OCI-LY3 (cell line): ENCODE data around the gene TPK1.

Source experiments
- H2AFZ ChIP-seq: fragments of 200-600, 300-600 bp; shearing (Covaris generic); 2 replicates; pipeline ENCODE4 v1.6.0; 2014; ENCODE audit warnings: antibody characterized with exemption, low read depth, low read length
- H3K27ac ChIP-seq: fragments of 200-600, 300-600 bp; sonication (generic); 2 replicates; pipeline ENCODE4 v1.5.1; 2014; ENCODE audit warnings: mild to moderate bottlenecking, low read length, moderate library complexity, mixed read lengths
- H3K27me3 ChIP-seq: fragments of 200-600, 300-600 bp; sonication (generic); 2 replicates; pipeline ENCODE4 v1.6.1; 2014; ENCODE audit warnings: low read depth, low read length, mixed read lengths
- H3K36me3 ChIP-seq: fragments of 200-600, 300-600 bp; sonication (generic); replicated peaks from 2 replicates; pipeline ENCODE3; 2014; ENCODE audit warnings: low read depth, low read length, mixed read lengths
- H3K4me1 ChIP-seq: fragments of 300-600, 200-600 bp; sonication (generic); 2 replicates; pipeline ENCODE4 v1.6.1; 2014; ENCODE audit warnings: low read length, mixed read lengths
- H3K4me2 ChIP-seq: fragments of 200-600, 300-600 bp; sonication (generic); 2 replicates; pipeline ENCODE4 v1.6.1; 2014; ENCODE audit warnings: low read length, mixed read lengths
- H3K4me3 ChIP-seq: fragments of 300-600, 200-600 bp; sonication (generic); 2 replicates; pipeline ENCODE4 v1.5.1; 2014; ENCODE audit warnings: antibody characterized with exemption, mild to moderate bottlenecking, low read length, moderate library complexity
- H3K79me2 ChIP-seq: fragments of 300-600, 200-600 bp; shearing (Covaris generic); 2 replicates; pipeline ENCODE4 v1.6.1; 2014; ENCODE audit warnings: mild to moderate bottlenecking, low read length, mixed read lengths
- H3K9ac ChIP-seq: fragments of 300-600, 200-600 bp; shearing (Covaris generic); 2 replicates; pipeline ENCODE4 v1.6.0; 2014; ENCODE audit warnings: mild to moderate bottlenecking, low read length, moderate library complexity
- H3K9me3 ChIP-seq: fragments of 200-600, 300-600 bp; shearing (Covaris generic); 2 replicates; pipeline ENCODE4 v1.6.1; 2014; ENCODE audit warnings: low read length, mixed read lengths; ENCODE audit not compliant: insufficient read depth
- H4K20me1 ChIP-seq: fragments of 200-600, 300-600 bp; sonication (generic); 2 replicates; pipeline ENCODE4 v1.6.1; 2016; ENCODE audit warnings: low read length, mixed read lengths; ENCODE audit not compliant: insufficient read depth
- EZH2phosphoT487 ChIP-seq: fragments of 200-600 bp; shearing (Covaris generic); IDR thresholded peaks from 2 replicates; pipeline ENCODE4 v1.6.1; 2018; ENCODE audit warnings: antibody characterized with exemption, mixed run types, low read depth
- TF ChIP-seq, protein P1 (sequence below): fragments of 200-600, 300-600 bp; sonication (generic); IDR thresholded peaks from 2 replicates; pipeline ENCODE4 v1.5.1; 2014; ENCODE audit warnings: antibody characterized with exemption, low read length, low read depth

Gene TPK1

DNA sequence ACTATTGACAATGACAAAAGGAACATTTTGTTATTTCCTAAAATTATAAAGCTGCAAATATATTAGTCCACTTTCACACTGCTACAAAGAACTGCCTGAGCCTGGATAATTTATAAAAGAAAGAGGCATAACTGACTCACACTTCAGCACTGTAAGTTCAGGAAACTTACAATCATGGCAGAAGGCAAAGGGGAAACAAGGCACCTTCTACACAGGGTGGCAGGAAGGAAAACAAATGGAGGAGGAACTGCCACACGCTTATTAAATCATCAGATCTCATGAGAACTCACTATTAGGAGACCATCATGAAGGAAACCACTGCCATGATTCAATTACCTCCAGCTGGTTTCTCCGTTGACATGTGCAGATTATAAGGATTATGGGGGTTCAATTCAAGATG lies 203.1 kb downstream of the TPK1 start:
- H3K4me2 ChIP-seq: no peak overlapping the region
- no peak overlapping the region for H3K4me3 ChIP-seq
- no peaks in the 10 kb centered on the region for H3K27me3 ChIP-seq
- no peaks in the 10 kb centered on the region for H3K9me3 ChIP-seq
- no peaks in the 10 kb centered on the region for H4K20me1 ChIP-seq
- TF ChIP-seq, protein P1, sequence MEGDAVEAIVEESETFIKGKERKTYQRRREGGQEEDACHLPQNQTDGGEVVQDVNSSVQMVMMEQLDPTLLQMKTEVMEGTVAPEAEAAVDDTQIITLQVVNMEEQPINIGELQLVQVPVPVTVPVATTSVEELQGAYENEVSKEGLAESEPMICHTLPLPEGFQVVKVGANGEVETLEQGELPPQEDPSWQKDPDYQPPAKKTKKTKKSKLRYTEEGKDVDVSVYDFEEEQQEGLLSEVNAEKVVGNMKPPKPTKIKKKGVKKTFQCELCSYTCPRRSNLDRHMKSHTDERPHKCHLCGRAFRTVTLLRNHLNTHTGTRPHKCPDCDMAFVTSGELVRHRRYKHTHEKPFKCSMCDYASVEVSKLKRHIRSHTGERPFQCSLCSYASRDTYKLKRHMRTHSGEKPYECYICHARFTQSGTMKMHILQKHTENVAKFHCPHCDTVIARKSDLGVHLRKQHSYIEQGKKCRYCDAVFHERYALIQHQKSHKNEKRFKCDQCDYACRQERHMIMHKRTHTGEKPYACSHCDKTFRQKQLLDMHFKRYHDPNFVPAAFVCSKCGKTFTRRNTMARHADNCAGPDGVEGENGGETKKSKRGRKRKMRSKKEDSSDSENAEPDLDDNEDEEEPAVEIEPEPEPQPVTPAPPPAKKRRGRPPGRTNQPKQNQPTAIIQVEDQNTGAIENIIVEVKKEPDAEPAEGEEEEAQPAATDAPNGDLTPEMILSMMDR: no peak
- no peak for TF ChIP-seq EZH2phosphoT487
- no peaks in the 10 kb centered on the region for H3K79me2 ChIP-seq
- H3K4me1 ChIP-seq: no peaks in the 10 kb centered on the region
- H3K36me3 ChIP-seq: no peaks in the 10 kb centered on the region
- H2AFZ ChIP-seq: no peak overlapping the region
- no peak overlapping the region for H3K9ac ChIP-seq
- H3K27ac ChIP-seq: no peak overlapping the region

DNA sequence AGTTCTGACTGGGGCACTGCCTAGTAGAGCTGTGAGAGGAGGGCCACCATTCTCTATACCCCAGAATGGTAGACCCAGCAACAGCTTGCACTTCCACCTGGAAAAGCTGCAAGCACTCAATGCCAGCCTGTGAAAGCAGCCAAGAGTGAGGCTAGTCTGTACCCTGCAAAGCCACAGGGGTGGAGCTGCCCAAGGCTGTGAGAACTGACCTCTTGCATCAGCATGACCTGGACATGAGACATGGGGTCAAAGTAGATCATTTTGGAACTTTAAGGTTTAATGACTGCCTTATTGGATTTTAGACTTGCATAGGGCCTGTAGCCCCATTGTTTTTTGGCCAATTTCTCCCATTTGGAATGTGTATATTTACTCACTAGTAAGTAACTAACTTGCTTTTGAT lies 206.3 kb downstream of the TPK1 start:
- Histone ChIP-seq H3K36me3 (no peaks in the 10 kb centered on the region), H3K4me1 (no peaks in the 10 kb centered on the region), H3K9me3 (no peaks in the 10 kb centered on the region), H3K27ac (no peak overlapping the region), H3K27me3 (no peaks in the 10 kb centered on the region), H4K20me1 (no peaks in the 10 kb centered on the region), H3K79me2 (no peaks in the 10 kb centered on the region), H3K4me2 (no peak overlapping the region), H2AFZ (no peak overlapping the region), H3K9ac (no peak overlapping the region), H3K4me3 (no peak overlapping the region)
- no peak for TF ChIP-seq EZH2phosphoT487
- TF ChIP-seq, protein P1: no peak

DNA sequence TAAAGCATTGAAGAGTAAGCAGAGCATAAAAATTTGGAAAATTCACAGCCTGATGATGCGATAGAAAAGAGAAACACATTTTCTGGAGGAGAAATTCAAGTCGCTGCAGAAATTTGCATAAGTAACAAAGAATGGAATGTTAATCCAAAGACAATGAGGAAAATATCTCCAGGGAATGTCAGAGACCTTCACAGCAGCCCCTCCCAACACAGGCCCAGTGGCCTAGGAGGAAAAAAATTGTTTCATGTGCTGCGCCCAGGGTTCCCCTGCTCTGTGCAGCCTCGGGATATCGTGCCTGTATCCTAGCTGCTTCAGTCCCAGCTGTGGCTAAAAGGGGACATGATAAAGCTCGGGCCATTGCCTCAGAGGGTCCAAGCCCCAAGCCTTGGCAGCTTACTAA lies 206.8 kb downstream of the TPK1 start:
- no peak for TF ChIP-seq EZH2phosphoT487
- TF ChIP-seq, protein P1: no peak
- no peaks in the 10 kb centered on the region for H4K20me1 ChIP-seq
- H3K4me1 ChIP-seq: no peaks in the 10 kb centered on the region
- H3K9ac ChIP-seq: no peak overlapping the region
- H3K27me3 ChIP-seq: no peaks in the 10 kb centered on the region
- no peak overlapping the region for H3K27ac ChIP-seq
- H3K4me2 ChIP-seq: no peak overlapping the region
- H3K36me3 ChIP-seq: no peaks in the 10 kb centered on the region
- H3K9me3 ChIP-seq: no peaks in the 10 kb centered on the region
- no peaks in the 10 kb centered on the region for H3K79me2 ChIP-seq
- H2AFZ ChIP-seq: no peak overlapping the region
- no peak overlapping the region for H3K4me3 ChIP-seq

DNA sequence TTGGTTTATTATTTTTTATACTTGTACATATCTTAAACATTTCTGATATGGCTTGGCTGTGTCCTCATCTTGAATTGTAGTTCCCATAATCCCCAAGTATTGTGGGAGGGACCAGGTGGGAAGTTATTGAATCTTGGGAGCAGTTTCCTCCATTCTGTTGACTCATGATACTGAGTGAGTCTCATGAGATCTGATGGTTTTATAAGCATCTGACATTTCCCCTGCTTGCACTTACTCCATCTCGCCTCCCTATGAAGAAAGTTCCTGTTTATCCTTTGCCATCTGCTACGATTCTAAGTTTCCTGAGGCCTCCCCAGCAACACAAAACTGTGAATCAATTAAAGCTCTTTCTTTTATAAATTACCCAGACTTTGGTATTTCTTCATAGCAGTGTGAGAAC lies 207.7 kb downstream of the TPK1 start:
- H3K4me2 ChIP-seq: no peak overlapping the region
- no peak overlapping the region for H2AFZ ChIP-seq
- H3K79me2 ChIP-seq: no peaks in the 10 kb centered on the region
- H3K27me3 ChIP-seq: no peaks in the 10 kb centered on the region
- H3K27ac ChIP-seq: no peak overlapping the region
- no peak overlapping the region for H3K4me3 ChIP-seq
- TF ChIP-seq, protein P1: no peak
- TF ChIP-seq EZH2phosphoT487: no peak
- no peaks in the 10 kb centered on the region for H3K36me3 ChIP-seq
- H3K9me3 ChIP-seq: no peaks in the 10 kb centered on the region
- H3K4me1 ChIP-seq: no peaks in the 10 kb centered on the region
- no peaks in the 10 kb centered on the region for H4K20me1 ChIP-seq
- no peak overlapping the region for H3K9ac ChIP-seq
